HEK293 (cell line): ENCODE measurements around the gene CNKSR3.
A peak's percentile ranks its signal among the peaks of the same experiment; 100 is the strongest.

Experiments used
- HOXC10 ChIP-seq: sonication (generic); formaldehyde crosslinking; IDR thresholded peaks from 2 replicates; pipeline ENCODE4 v1.8.1; 2023; ENCODE audit warnings: mild to moderate bottlenecking, missing genetic modification reagents
- PRDM4 ChIP-seq: fragments of 450-650 bp; formaldehyde crosslinking; IDR thresholded peaks from 2 replicates; pipeline ENCODE4 v1.5.1; 2017; ENCODE audit warnings: missing biosample characterization, missing genetic modification characterization
- REPIN1 ChIP-seq: fragments of 450-650 bp; formaldehyde crosslinking; IDR thresholded peaks from 2 replicates; pipeline ENCODE4 v1.5.1; 2017; ENCODE audit warnings: missing biosample characterization, missing genetic modification characterization, low read depth
- SCRT1 ChIP-seq: fragments of 450-650 bp; formaldehyde crosslinking; IDR thresholded peaks from 2 replicates; pipeline ENCODE4 v1.5.1; 2016; ENCODE audit warnings: missing biosample characterization, missing genetic modification characterization, borderline replicate concordance
- SP2 ChIP-seq: fragments of 450-650 bp; formaldehyde crosslinking; IDR thresholded peaks from 2 replicates; pipeline ENCODE4 v1.5.1; 2016; ENCODE audit warnings: missing biosample characterization, missing genetic modification characterization
- TSHZ1 ChIP-seq: fragments of 450-650 bp; formaldehyde crosslinking; IDR thresholded peaks from 2 replicates; pipeline ENCODE4 v1.5.1; 2016; ENCODE audit warnings: missing biosample characterization, missing genetic modification characterization, borderline replicate concordance
- ZEB2 ChIP-seq: fragments of 450-650 bp; formaldehyde crosslinking; IDR thresholded peaks from 2 replicates; pipeline ENCODE4 v1.5.1; 2016; ENCODE audit warnings: missing biosample characterization, missing genetic modification characterization
- ZNF2 ChIP-seq: fragments of 450-650 bp; formaldehyde crosslinking; IDR thresholded peaks from 2 replicates; pipeline ENCODE4 v1.5.1; 2016; ENCODE audit warnings: missing biosample characterization, missing genetic modification characterization
- ZNF341 ChIP-seq: fragments of 450-650 bp; formaldehyde crosslinking; IDR thresholded peaks from 2 replicates; pipeline ENCODE4; 2016; ENCODE audit warnings: low read depth, missing biosample characterization, missing genetic modification characterization
- ZNF398 ChIP-seq: fragments of 450-650 bp; formaldehyde crosslinking; IDR thresholded peaks from 2 replicates; pipeline ENCODE4 v1.5.1; 2017; ENCODE audit warnings: missing biosample characterization, missing genetic modification characterization
- ZNF501 ChIP-seq: fragments of 450-650 bp; formaldehyde crosslinking; IDR thresholded peaks from 2 replicates; pipeline ENCODE4 v1.5.1; 2016; ENCODE audit warnings: missing biosample characterization, missing genetic modification characterization
- ZNF518A ChIP-seq: fragments of 450-650 bp; formaldehyde crosslinking; conservative IDR thresholded peaks from 2 replicates; pipeline ENCODE4 v1.5.1; 2016; ENCODE audit warnings: low read depth, missing biosample characterization, missing genetic modification characterization
- ZNF529 ChIP-seq: fragments of 450-650 bp; formaldehyde crosslinking; IDR thresholded peaks from 2 replicates; pipeline ENCODE4 v1.5.1; 2017; ENCODE audit warnings: missing genetic modification characterization, missing biosample characterization; ENCODE audit not compliant: insufficient replicate concordance
- ZNF560 ChIP-seq: fragments of 450-650 bp; formaldehyde crosslinking; IDR thresholded peaks from 2 replicates; pipeline ENCODE4 v1.5.1; 2017; ENCODE audit warnings: missing biosample characterization, missing genetic modification characterization, borderline replicate concordance
- ZNF585B ChIP-seq: fragments of 450-650 bp; formaldehyde crosslinking; IDR thresholded peaks from 2 replicates; pipeline ENCODE4 v1.5.1; 2016; ENCODE audit warnings: missing biosample characterization, missing genetic modification characterization
- ZNF621 ChIP-seq: fragments of 450-650 bp; formaldehyde crosslinking; IDR thresholded peaks from 2 replicates; pipeline ENCODE4 v1.5.1; 2017; ENCODE audit warnings: missing biosample characterization, missing genetic modification characterization
- ZNF629 ChIP-seq: fragments of 450-650 bp; formaldehyde crosslinking; IDR thresholded peaks from 2 replicates; pipeline ENCODE4 v1.5.1; 2017; ENCODE audit warnings: missing biosample characterization, missing genetic modification characterization
- ZNF658 ChIP-seq: fragments of 450-650 bp; formaldehyde crosslinking; IDR thresholded peaks from 2 replicates; pipeline ENCODE4; 2016; ENCODE audit warnings: missing biosample characterization, missing genetic modification characterization
- ZNF660 ChIP-seq: fragments of 450-650 bp; IDR thresholded peaks from 2 replicates; pipeline ENCODE4 v1.5.1; 2018; ENCODE audit warnings: missing biosample characterization, mild to moderate bottlenecking, missing genetic modification characterization
- ZNF664 ChIP-seq: fragments of 450-650 bp; formaldehyde crosslinking; IDR thresholded peaks from 2 replicates; pipeline ENCODE4 v1.5.1; 2016; ENCODE audit warnings: missing biosample characterization, missing genetic modification characterization
- ZNF692 ChIP-seq: fragments of 450-650 bp; formaldehyde crosslinking; IDR thresholded peaks from 2 replicates; pipeline ENCODE4 v1.5.1; 2016; ENCODE audit warnings: missing biosample characterization, missing genetic modification characterization
- ZNF707 ChIP-seq: fragments of 450-650 bp; formaldehyde crosslinking; IDR thresholded peaks from 2 replicates; pipeline ENCODE4 v1.5.1; 2016; ENCODE audit warnings: missing biosample characterization, missing genetic modification characterization
- ZSCAN30 ChIP-seq: fragments of 450-650 bp; IDR thresholded peaks from 2 replicates; pipeline ENCODE4 v1.5.1; 2018; ENCODE audit warnings: missing biosample characterization, mild to moderate bottlenecking, missing genetic modification characterization, moderate library complexity
- ZXDB ChIP-seq: fragments of 450-650 bp; formaldehyde crosslinking; IDR thresholded peaks from 2 replicates; pipeline ENCODE4 v1.5.1; 2016; ENCODE audit warnings: missing biosample characterization, missing genetic modification characterization

CNKSR3 gene

GRCh38 chr6:154448448-154449096, 61.9 kb downstream of the CNKSR3 start (continued):
- no peak for TF ChIP-seq ZNF398
- no peak for TF ChIP-seq HOXC10
- peak; percentile 57 for TF ChIP-seq ZNF660 (tag by site-specific recombination)
- TF ChIP-seq ZNF2 (tag by site-specific recombination), result peak; percentile 42; the same call in 1 of the 2 replicates
- TF ChIP-seq ZNF707 (tag by site-specific recombination), result no peak
- TF ChIP-seq ZNF585B (tag by site-specific recombination), result no peak
- TF ChIP-seq ZNF658 (tag by site-specific recombination), result no peak
- no peak for TF ChIP-seq ZNF501
- no peak for TF ChIP-seq REPIN1 (tag by site-specific recombination)
- no peak for TF ChIP-seq ZNF560 (tag by site-specific recombination)
- peak; percentile 66; the same call in 1 of the 2 replicates for TF ChIP-seq ZEB2 (tag by site-specific recombination)
- no peak for TF ChIP-seq ZNF518A (tag by site-specific recombination)
- no peak for TF ChIP-seq ZNF621 (tag by site-specific recombination)
- no peak for TF ChIP-seq ZNF664 (tag by site-specific recombination)
- TF ChIP-seq PRDM4 (tag by site-specific recombination), result no peak
- TF ChIP-seq SCRT1 (tag by site-specific recombination), result 0 out of 2 replicates have a peak, but pooled peaks have one; percentile 9
- no peak for TF ChIP-seq ZNF529 (tag by site-specific recombination)
- TF ChIP-seq ZNF629, result peak; percentile 78
- no peak for TF ChIP-seq SP2 (tag by site-specific recombination)
- TF ChIP-seq ZNF341, result no peak
- TF ChIP-seq ZNF692, result peak; percentile 42; the same call in 1 of the 2 replicates
- TF ChIP-seq TSHZ1 (tag by site-specific recombination), result no peak
- TF ChIP-seq ZXDB (tag by site-specific recombination), result 0 out of 2 replicates have a peak, but pooled peaks have one; percentile 32
- no peak for TF ChIP-seq ZSCAN30 (tag by site-specific recombination)
